Nephron (organoid): ENCODE measurements around the gene TMC4.

Experiments used
- H3K27ac Mint-ChIP-seq, 3 experiments: 2 replicates each; pipeline ENCODE4 v1.8.0; 2020; ENCODE audit warnings: mixed read lengths in 3 of 3, mild to moderate bottlenecking in 2 of 3, moderate library complexity in 1 of 3
- H3K27me3 Mint-ChIP-seq: 2 replicates; pipeline ENCODE4 v1.8.0; 2021; ENCODE audit warnings: low read depth, mild to moderate bottlenecking, moderate library complexity, mixed read lengths
- H3K36me3 Mint-ChIP-seq: 2 replicates; pipeline ENCODE4 v1.8.0; 2020; ENCODE audit warnings: low read depth, mixed read lengths
- H3K4me1 Mint-ChIP-seq: 2 replicates; pipeline ENCODE4 v1.8.0; 2020; ENCODE audit warnings: mixed read lengths
- H3K4me3 Mint-ChIP-seq, 3 experiments: 2 replicates each; pipeline ENCODE4 v1.8.0; 2020; ENCODE audit warnings: mild to moderate bottlenecking in 3 of 3, mixed read lengths in 3 of 3, moderate library complexity in 2 of 3
- H3K9me3 Mint-ChIP-seq: 2 replicates; pipeline ENCODE4 v1.8.0; 2020; ENCODE audit warnings: mixed read lengths
- TF ChIP-seq, protein P1 (sequence below), 3 experiments: fragments of 200-600 bp; sonication (generic); IDR thresholded peaks; one replicate each; pipeline ENCODE4 v1.5.0; 2021; ENCODE audit warnings: antibody characterized with exemption in 3 of 3; ENCODE audit not compliant: unreplicated experiment in 3 of 3

Gene TMC4

DNA sequence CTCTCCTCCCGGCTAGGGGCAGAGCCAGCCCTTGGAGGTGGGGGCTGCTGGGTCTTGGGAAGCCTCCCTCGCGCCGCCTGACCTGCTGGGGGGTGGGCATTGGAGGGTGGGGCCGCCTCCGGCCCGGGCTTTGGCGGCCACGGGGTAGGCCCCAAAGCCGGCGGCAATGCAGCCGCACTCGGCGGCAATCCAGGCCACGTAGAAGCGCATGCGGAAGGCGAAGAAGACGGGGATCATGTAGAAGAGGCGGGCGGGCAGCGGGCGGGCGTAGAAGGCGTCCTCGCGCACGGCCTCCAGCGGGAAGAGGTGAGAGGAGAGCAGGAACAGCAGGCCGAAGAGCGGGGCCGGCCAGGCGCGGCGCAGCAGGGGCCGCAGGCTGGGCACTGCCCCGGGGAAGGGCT lies 7.7 kb upstream of the TMC4 start:
- H3K4me1 Mint-ChIP-seq, result peaks cover 10% of the 10 kb centered on the region
- no peak overlapping the region for H3K4me3 Mint-ChIP-seq
- TF ChIP-seq, protein P1, sequence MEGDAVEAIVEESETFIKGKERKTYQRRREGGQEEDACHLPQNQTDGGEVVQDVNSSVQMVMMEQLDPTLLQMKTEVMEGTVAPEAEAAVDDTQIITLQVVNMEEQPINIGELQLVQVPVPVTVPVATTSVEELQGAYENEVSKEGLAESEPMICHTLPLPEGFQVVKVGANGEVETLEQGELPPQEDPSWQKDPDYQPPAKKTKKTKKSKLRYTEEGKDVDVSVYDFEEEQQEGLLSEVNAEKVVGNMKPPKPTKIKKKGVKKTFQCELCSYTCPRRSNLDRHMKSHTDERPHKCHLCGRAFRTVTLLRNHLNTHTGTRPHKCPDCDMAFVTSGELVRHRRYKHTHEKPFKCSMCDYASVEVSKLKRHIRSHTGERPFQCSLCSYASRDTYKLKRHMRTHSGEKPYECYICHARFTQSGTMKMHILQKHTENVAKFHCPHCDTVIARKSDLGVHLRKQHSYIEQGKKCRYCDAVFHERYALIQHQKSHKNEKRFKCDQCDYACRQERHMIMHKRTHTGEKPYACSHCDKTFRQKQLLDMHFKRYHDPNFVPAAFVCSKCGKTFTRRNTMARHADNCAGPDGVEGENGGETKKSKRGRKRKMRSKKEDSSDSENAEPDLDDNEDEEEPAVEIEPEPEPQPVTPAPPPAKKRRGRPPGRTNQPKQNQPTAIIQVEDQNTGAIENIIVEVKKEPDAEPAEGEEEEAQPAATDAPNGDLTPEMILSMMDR (IDR thresholded peaks at IDR 0.05; ENCODE audit: unreplicated experiment in 3 of 3), result no peak
- no peaks in the 10 kb centered on the region for H3K27me3 Mint-ChIP-seq
- no peaks in the 10 kb centered on the region for H3K9me3 Mint-ChIP-seq
- no peak overlapping the region for H3K27ac Mint-ChIP-seq
- H3K36me3 Mint-ChIP-seq, result peaks cover 29% of the 10 kb centered on the region

- Mint-ChIP-seq H3K4me1 (peaks cover 10% of the 10 kb centered on the region), H3K9me3 (no peaks in the 10 kb centered on the region), H3K27ac (peak overlapping the region; percentile 42 to 65 (median 57)), H3K36me3 (peaks cover 28% of the 10 kb centered on the region), H3K27me3 (no peaks in the 10 kb centered on the region), H3K4me3 (no peak overlapping the region)
- TF ChIP-seq, protein P1 (IDR thresholded peaks at IDR 0.05; ENCODE audit: unreplicated experiment in 3 of 3), result peak; percentile 56 to 71 (median 64)
These were observed 7.0 kb upstream of the TMC4 start for GRCh38 chr19:54179921-54180461.

GRCh38 chr19:54179262-54179852 lies 6.4 kb upstream of the TMC4 start:
- Mint-ChIP-seq H3K4me1 (peaks cover 10% of the 10 kb centered on the region), H3K27me3 (no peaks in the 10 kb centered on the region), H3K36me3 (peaks cover 27% of the 10 kb centered on the region), H3K9me3 (no peaks in the 10 kb centered on the region), H3K27ac (peak overlapping the region in 2 of 3 experiments; percentile 42 to 65), H3K4me3 (no peak overlapping the region)
- TF ChIP-seq, protein P1 (IDR thresholded peaks at IDR 0.05; ENCODE audit: unreplicated experiment in 3 of 3), result no peak

GRCh38 chr19:54178581-54179261 lies 5.8 kb upstream of the TMC4 start:
- peaks cover 10% of the 10 kb centered on the region for H3K4me1 Mint-ChIP-seq
- no peaks in the 10 kb centered on the region for H3K9me3 Mint-ChIP-seq
- no peak overlapping the region for H3K4me3 Mint-ChIP-seq
- H3K27ac Mint-ChIP-seq, result peak overlapping the region in 1 of 3 experiments; percentile 39
- TF ChIP-seq, protein P1 (IDR thresholded peaks at IDR 0.05; ENCODE audit: unreplicated experiment in 3 of 3), result no peak
- H3K36me3 Mint-ChIP-seq, result peaks cover 21% of the 10 kb centered on the region
- H3K27me3 Mint-ChIP-seq, result no peaks in the 10 kb centered on the region

DNA sequence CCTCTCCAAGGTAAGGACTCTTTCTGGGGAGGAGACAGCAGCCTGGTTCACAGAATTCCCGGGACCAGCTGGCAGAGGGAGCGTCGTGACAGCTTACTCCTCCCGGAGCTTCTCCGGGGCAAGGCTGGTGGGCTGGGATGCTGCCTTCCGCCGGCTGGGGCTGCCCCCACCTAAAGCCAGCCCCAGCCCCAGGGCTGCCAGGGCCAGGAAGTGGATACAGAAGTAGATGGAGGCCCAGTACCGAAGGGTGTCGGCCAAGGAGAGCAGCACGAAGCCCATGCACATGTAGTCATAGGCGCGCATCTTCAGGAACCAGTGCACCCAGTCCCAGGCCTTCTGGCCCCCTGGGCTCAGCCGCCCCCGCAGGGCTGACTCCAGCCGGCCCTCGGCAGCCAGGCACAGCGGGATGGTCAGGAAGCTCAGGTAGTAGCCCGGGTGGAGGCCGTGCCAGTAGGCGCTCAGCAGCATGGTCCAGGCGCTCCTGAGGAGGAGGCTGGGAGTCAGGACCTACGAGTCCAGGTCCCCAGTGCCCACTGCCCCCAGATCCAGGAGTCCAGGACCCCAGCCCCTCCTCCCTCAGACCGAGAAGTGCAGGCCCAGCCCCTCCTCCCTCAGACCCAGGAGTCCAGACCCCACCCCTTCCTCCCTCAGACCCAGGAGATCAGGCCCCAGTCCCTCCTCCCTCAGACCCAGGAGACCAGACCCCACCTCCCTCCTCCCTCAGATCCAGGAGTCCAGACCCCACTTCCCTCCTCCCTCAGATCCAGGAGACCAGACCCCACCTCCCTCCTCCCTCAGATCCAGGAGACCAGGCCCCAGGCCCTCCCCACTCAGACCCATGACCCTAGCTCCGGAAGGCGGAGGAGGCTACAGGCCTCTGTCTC lies 1.2 kb upstream of the TMC4 start:
- no peaks in the 10 kb centered on the region for H3K27me3 Mint-ChIP-seq
- TF ChIP-seq, protein P1 (IDR thresholded peaks at IDR 0.05; ENCODE audit: unreplicated experiment in 3 of 3), result no peak

More for the DNA sequence above, 1.2 kb upstream of the TMC4 start:
- H3K4me3 Mint-ChIP-seq, result peak overlapping the region in 1 of 3 experiments; percentile 11
- H3K9me3 Mint-ChIP-seq, result no peaks in the 10 kb centered on the region
- H3K36me3 Mint-ChIP-seq, result peaks cover 8% of the 10 kb centered on the region
- peak overlapping the region in 1 of 3 experiments; percentile 48 for H3K27ac Mint-ChIP-seq
- peaks cover 5% of the 10 kb centered on the region for H3K4me1 Mint-ChIP-seq
